GM18505 (cell line): Measurements from ENCODE around the gene NPAS3.

Experiments used
- ATAC-seq: cut with Tn5 transposase; IDR thresholded peaks from one replicate; pipeline ENCODE4 v1.9.1; 2021; ENCODE audit not compliant: unreplicated experiment
- POLR2A ChIP-seq: IDR thresholded peaks from 4 replicates; pipeline ENCODE4 v1.6.1; 2011; ENCODE audit warnings: borderline replicate concordance; ENCODE audit not compliant: insufficient read depth, insufficient read length; ENCODE audit errors: extremely low read depth

NPAS3 gene

GRCh38 chr14:33505266-33505962 is 566.7 kb downstream of the NPAS3 start:
- TF ChIP-seq POLR2A: no peak
- no peak for ATAC-seq

GRCh38 chr14:33505963-33506329 is 567.3 kb downstream of the NPAS3 start:
- ATAC-seq: no peak
- TF ChIP-seq POLR2A: no peak

GRCh38 chr14:33508126-33509062 is 569.7 kb downstream of the NPAS3 start:
- no peak for ATAC-seq
- TF ChIP-seq POLR2A: no peak

- no peak for ATAC-seq
- TF ChIP-seq POLR2A: no peak
Observed at GRCh38 chr14:33509454-33509853, 570.8 kb downstream of the NPAS3 start.

- ATAC-seq: no peak
- no peak for TF ChIP-seq POLR2A
Observed at GRCh38 chr14:33510063-33510481, 571.4 kb downstream of the NPAS3 start.

GRCh38 chr14:33510991-33511390 is 572.3 kb downstream of the NPAS3 start:
- no peak for ATAC-seq
- TF ChIP-seq POLR2A: no peak

- TF ChIP-seq POLR2A: no peak
- no peak for ATAC-seq
Observed at GRCh38 chr14:33511851-33512640, 573.4 kb downstream of the NPAS3 start.

GRCh38 chr14:33515441-33515840 is 576.8 kb downstream of the NPAS3 start:
- no peak for TF ChIP-seq POLR2A
- ATAC-seq: no peak

GRCh38 chr14:33515899-33516298 is 577.2 kb downstream of the NPAS3 start:
- no peak for TF ChIP-seq POLR2A
- no peak for ATAC-seq

- no peak for ATAC-seq
Observed at GRCh38 chr14:33516898-33517436, 578.3 kb downstream of the NPAS3 start.

GRCh38 chr14:33521192-33521591 is 582.5 kb downstream of the NPAS3 start:
- no peak for TF ChIP-seq POLR2A

More at GRCh38 chr14:33516898-33517436, 578.3 kb downstream of the NPAS3 start:
- TF ChIP-seq POLR2A: no peak

GRCh38 chr14:33524244-33524643 is 585.6 kb downstream of the NPAS3 start:
- TF ChIP-seq POLR2A: no peak
- ATAC-seq: peak; percentile 58

More at GRCh38 chr14:33521192-33521591, 582.5 kb downstream of the NPAS3 start:
- ATAC-seq: no peak

- no peak for ATAC-seq
- no peak for TF ChIP-seq POLR2A
Observed at GRCh38 chr14:33525626-33526025, 586.9 kb downstream of the NPAS3 start.
